Natural killer cell (primary cell): ENCODE results near the gene GRHL1. TPM values are rescaled to one million over a fixed set of nuclear protein-coding genes. Genes with fewer than 3 reads are reported as not detected.

ENCODE experiments used
- ATAC-seq, 3 donors: fragments of 150-1000 bp in 2 of 3; fragments of 200-7000 bp in 1 of 3; cut with Tn5 transposase; 1 replicate in 1 of 3; 2 replicates in 2 of 3; pipeline ENCODE4 v1.10.0; 2021; ENCODE audit warnings: mild to moderate bottlenecking in 2 of 3, moderate library complexity in 2 of 3
- DNase-seq, 2 donors: peaks; one replicate each; pipeline versions ENCODE4 v3.0.0 to v3.0.0-alpha.2; 2013 to 2021; ENCODE audit warnings: mixed read lengths in 1 of 2
- H3K27ac ChIP-seq: one replicate; pipeline ENCODE4 v1.5.1; 2013; ENCODE audit warnings: mild to moderate bottlenecking, low read length
- H3K27me3 ChIP-seq: one replicate; pipeline ENCODE4 v1.6.1; 2013; ENCODE audit warnings: low read length; ENCODE audit not compliant: control insufficient read depth, insufficient read depth
- H3K36me3 ChIP-seq: one replicate; pipeline ENCODE4 v1.6.1; 2013; ENCODE audit warnings: low read length; ENCODE audit not compliant: control insufficient read depth, insufficient read depth
- H3K4me1 ChIP-seq: one replicate; pipeline ENCODE4 v1.6.1; 2013; ENCODE audit warnings: low read length; ENCODE audit not compliant: control insufficient read depth, insufficient read depth
- H3K4me3 ChIP-seq: one replicate; pipeline ENCODE4 v1.5.1; 2013; ENCODE audit warnings: low read length
- H3K9me3 ChIP-seq: one replicate; pipeline ENCODE4 v1.6.1; 2013; ENCODE audit warnings: low read length; ENCODE audit not compliant: control insufficient read depth, insufficient read depth
- H3K27ac Mint-ChIP-seq, 2 donors: one replicate each; pipeline ENCODE4 v1.8.0; 2022; ENCODE audit warnings: mild to moderate bottlenecking in 2 of 2, mixed read lengths in 2 of 2, moderate library complexity in 1 of 2
- H3K27me3 Mint-ChIP-seq, 2 donors: one replicate each; pipeline ENCODE4 v1.8.0; 2022; ENCODE audit warnings: low read depth in 2 of 2, mixed read lengths in 2 of 2
- H3K36me3 Mint-ChIP-seq: one replicate; pipeline ENCODE4 v1.8.0; 2022; ENCODE audit warnings: mixed read lengths
- H3K4me1 Mint-ChIP-seq, 2 donors: one replicate each; pipeline ENCODE4 v1.8.0; 2022; ENCODE audit warnings: mixed read lengths in 2 of 2
- H3K4me3 Mint-ChIP-seq: one replicate; pipeline ENCODE4 v1.8.0; 2022; ENCODE audit warnings: mild to moderate bottlenecking, moderate library complexity, mixed read lengths
- H3K9me3 Mint-ChIP-seq, 2 donors: one replicate each; pipeline ENCODE4 v1.8.0; 2022; ENCODE audit warnings: mixed read lengths in 2 of 2
- CTCF ChIP-seq: fragments of 200-600 bp; IDR thresholded peaks from one replicate; pipeline ENCODE4 v1.8.0; 2022; ENCODE audit warnings: antibody characterized with exemption
- WGBS: methylation state at CpG from one replicate; pipeline ENCODE4 v1.1.7; 2013; ENCODE audit warnings: missing lambda C conversion rate; ENCODE audit not compliant: insufficient coverage; 5-methylcytosine and 5-hydroxymethylcytosine counted together
- intact Hi-C: fragments of 100-400 bp; cut with micrococcal nuclease; formaldehyde crosslinking; loops from one replicate; pipeline ENCODE4 v1.14.2; 2022
- total RNA-seq, 4 donors: library from RNA; stranded (reverse); fragments of 120-200 nt in 1 of 4; gene quantifications; one replicate each; pipeline versions ENCODE4 v1.2.3 to v1.2.4, GENCODE V29; 2013 to 2022

The GRHL1 gene
- total RNA-seq, 3 donors from 2014 or later (not counting 1 experiment from before 2014, with no cell fraction given) = 1.6 to 3.6 (median 3.2) TPM

DNA sequence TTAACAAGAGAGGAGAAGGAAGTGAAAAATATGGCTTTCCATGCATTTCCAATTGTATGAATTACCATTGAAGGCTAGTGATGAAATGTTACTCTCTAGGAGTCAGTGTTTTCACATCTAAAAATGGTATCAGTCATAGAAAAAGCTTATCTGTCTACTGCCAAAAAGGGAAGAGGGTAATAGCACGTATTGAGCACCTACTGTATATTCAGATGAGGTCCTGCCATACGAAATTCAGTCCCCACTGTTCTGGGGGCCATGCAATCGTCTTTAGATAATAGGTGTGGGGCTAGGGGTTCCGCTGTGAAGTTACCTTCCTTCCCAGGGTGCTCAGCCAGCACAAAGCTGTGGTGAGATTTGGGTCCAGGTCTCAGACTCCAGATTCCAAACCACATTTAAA is 14.2 kb upstream of the GRHL1 start:
- intact Hi-C loops = no loop called here
- no peak for TF ChIP-seq CTCF

DNA sequence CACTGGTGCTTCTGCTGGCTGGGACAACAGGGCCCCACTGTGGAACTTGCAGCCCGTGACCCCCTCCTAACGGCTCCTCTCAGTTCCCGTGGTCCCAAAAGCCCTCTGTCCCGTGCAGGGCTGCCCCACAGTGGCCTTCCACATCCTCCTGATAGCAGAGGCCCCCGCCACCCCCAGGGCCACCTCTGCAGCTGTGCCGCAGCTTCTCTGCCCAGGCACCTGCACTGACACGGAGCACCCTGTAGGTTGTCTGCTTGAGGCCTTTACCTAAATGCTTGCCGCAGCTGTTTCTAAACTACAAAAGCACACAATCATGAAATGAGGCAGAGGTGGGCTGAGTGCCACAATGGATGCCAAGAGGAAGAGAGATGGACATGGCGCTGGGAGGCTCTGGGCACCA is 13.5 kb upstream of the GRHL1 start:
- Mint-ChIP-seq H3K27me3 (peaks cover 0 to 3% of the 10 kb centered on the region in 2 donors), H3K9me3 (no peaks in the 10 kb centered on the region), H3K4me3 (no peak overlapping the region), H3K27ac (no peak overlapping the region), H3K36me3 (no peaks in the 10 kb centered on the region), H3K4me1 (peaks cover 0 to 3% of the 10 kb centered on the region in 2 donors)
- 86% methylated on average over 9 of the region's 9 CpGs for WGBS
- ATAC-seq (no peak), DNase-seq (no peak)
- Histone ChIP-seq H3K27ac (no peak overlapping the region), H3K9me3 (no peaks in the 10 kb centered on the region), H3K4me3 (no peak overlapping the region), H3K27me3 (no peaks in the 10 kb centered on the region), H3K4me1 (no peaks in the 10 kb centered on the region), H3K36me3 (peaks cover 14% of the 10 kb centered on the region)
- intact Hi-C loops = no loop called here
- TF ChIP-seq CTCF = no peak

More for the DNA sequence above, 14.2 kb upstream of the GRHL1 start:
- peaks cover 0 to 3% of the 10 kb centered on the region in 2 donors for H3K27me3 Mint-ChIP-seq
- H3K9me3 Mint-ChIP-seq = no peaks in the 10 kb centered on the region
- no peaks in the 10 kb centered on the region for H3K36me3 Mint-ChIP-seq
- Histone ChIP-seq H3K4me3 (no peak overlapping the region), H3K9me3 (no peaks in the 10 kb centered on the region), H3K4me1 (no peaks in the 10 kb centered on the region), H3K27me3 (no peaks in the 10 kb centered on the region), H3K27ac (no peak overlapping the region), H3K36me3 (peaks cover 19% of the 10 kb centered on the region)
- peaks cover 0 to 3% of the 10 kb centered on the region in 2 donors for H3K4me1 Mint-ChIP-seq
- DNase-seq (no peak), ATAC-seq (no peak)
- 91% methylated on average over 4 of the region's 4 CpGs for WGBS
- no peak overlapping the region for H3K27ac Mint-ChIP-seq
- H3K4me3 Mint-ChIP-seq = no peak overlapping the region

- Mint-ChIP-seq H3K27ac (no peak overlapping the region), H3K4me1 (peaks cover 0 to 3% of the 10 kb centered on the region in 2 donors), H3K27me3 (peaks cover 2 to 5% of the 10 kb centered on the region in 2 donors), H3K9me3 (no peaks in the 10 kb centered on the region), H3K4me3 (no peak overlapping the region), H3K36me3 (no peaks in the 10 kb centered on the region)
- WGBS = 84% methylated on average over 6 of the region's 9 CpGs
- TF ChIP-seq CTCF = no peak
- H3K27me3 ChIP-seq = no peaks in the 10 kb centered on the region
- H3K4me1 ChIP-seq = no peaks in the 10 kb centered on the region
- intact Hi-C loops = no loop called here
- no peak overlapping the region for H3K4me3 ChIP-seq
- H3K27ac ChIP-seq = no peak overlapping the region
- no peak for DNase-seq
- peaks cover 3% of the 10 kb centered on the region for H3K36me3 ChIP-seq
- no peak for ATAC-seq
- no peaks in the 10 kb centered on the region for H3K9me3 ChIP-seq
These were observed 11.7 kb upstream of the GRHL1 start for GRCh38 chr2:9939587-9940485.
